Activated CD4-positive, alpha-beta T cell treated with anti-CD3 and anti-CD28 coated beads, Interleukin-2, amount 10 ng/mL, durations not matched to agents 24 days and 14 days (primary cell): ENCODE results near the gene GAGE12C. TPM values are rescaled to one million over a fixed set of nuclear protein-coding genes. Genes with fewer than 3 reads are reported as not detected.
"Not testable (repeated sequence)": the region's sequence is repeated elsewhere in the genome, so short reads cannot be mapped to it uniquely, and the experiment has no call there.

ENCODE experiments used
- DNase-seq: peaks from one replicate; pipeline ENCODE4 v3.0.0; 2022
- H3K27ac Mint-ChIP-seq: one replicate; pipeline ENCODE4 v1.8.0; 2022; ENCODE audit warnings: mild to moderate bottlenecking, mixed read lengths
- H3K27me3 Mint-ChIP-seq: one replicate; pipeline ENCODE4 v1.8.0; 2022; ENCODE audit warnings: mixed read lengths
- H3K36me3 Mint-ChIP-seq: one replicate; pipeline ENCODE4 v1.8.0; 2022; ENCODE audit warnings: low read depth, mild to moderate bottlenecking, mixed read lengths
- H3K4me1 Mint-ChIP-seq: one replicate; pipeline ENCODE4 v1.8.0; 2021; ENCODE audit warnings: mixed read lengths
- H3K4me3 Mint-ChIP-seq: one replicate; pipeline ENCODE4 v1.8.0; 2022; ENCODE audit warnings: mild to moderate bottlenecking, moderate library complexity, mixed read lengths
- H3K9me3 Mint-ChIP-seq: one replicate; pipeline ENCODE4 v1.8.0; 2021; ENCODE audit warnings: mixed read lengths
- intact Hi-C: fragments of 100-400 bp; cut with micrococcal nuclease; formaldehyde crosslinking; loops from one replicate; pipeline ENCODE4 v1.15.1; 2023
- total RNA-seq: library from RNA; stranded (reverse); gene quantifications from 2 replicates; pipeline ENCODE4 v1.2.3, GENCODE V29; 2022

GAGE12C gene
- not detected in 2 replicates for total RNA-seq

- H3K27me3 Mint-ChIP-seq, H3K4me1 Mint-ChIP-seq, H3K36me3 Mint-ChIP-seq, H3K27ac Mint-ChIP-seq, H3K9me3 Mint-ChIP-seq, DNase-seq, intact Hi-C loops, H3K4me3 Mint-ChIP-seq: not testable (repeated sequence)
Observed at GRCh38 chrX:49531877-49532276, at the start of gene GAGE12C. TSS of gene GAGE12C (plus strand) at chrX:49532177. CDS start at chrX:49533332, 1,155 bp downstream.

- H3K27ac Mint-ChIP-seq, H3K4me1 Mint-ChIP-seq, H3K9me3 Mint-ChIP-seq: not testable (repeated sequence)
Observed at GRCh38 chrX:49541433-49541832, 9.5 kb downstream of the GAGE12C start, which contains the start of gene GAGE12D. TSS of gene GAGE12D (plus strand) at chrX:49541733. CDS start at chrX:49542888, 1,155 bp downstream.

GRCh38 chrX:49550989-49551388 is 19.0 kb downstream of the GAGE12C start, which contains the start of gene GAGE12E:
TSS of gene GAGE12E (plus strand) at chrX:49551289. CDS start at chrX:49552444, 1,155 bp downstream.
- H3K27ac Mint-ChIP-seq, H3K4me1 Mint-ChIP-seq, H3K4me3 Mint-ChIP-seq, H3K9me3 Mint-ChIP-seq, DNase-seq, intact Hi-C loops, H3K27me3 Mint-ChIP-seq, H3K36me3 Mint-ChIP-seq: not testable (repeated sequence)

More at GRCh38 chrX:49541433-49541832, 9.5 kb downstream of the GAGE12C start, which contains the start of gene GAGE12D:
- intact Hi-C loops, H3K36me3 Mint-ChIP-seq, DNase-seq, H3K4me3 Mint-ChIP-seq, H3K27me3 Mint-ChIP-seq: not testable (repeated sequence)

- H3K36me3 Mint-ChIP-seq, H3K27me3 Mint-ChIP-seq, DNase-seq, H3K9me3 Mint-ChIP-seq, H3K4me1 Mint-ChIP-seq, intact Hi-C loops, H3K27ac Mint-ChIP-seq, H3K4me3 Mint-ChIP-seq: not testable (repeated sequence)
Observed at GRCh38 chrX:49560542-49560941, 28.6 kb downstream of the GAGE12C start, which contains the start of gene GAGE12F. TSS of gene GAGE12F (plus strand) at chrX:49560842. CDS start at chrX:49561997, 1,155 bp downstream.

GRCh38 chrX:49568728-49569127 is 36.8 kb downstream of the GAGE12C start:
- H3K9me3 Mint-ChIP-seq, H3K4me1 Mint-ChIP-seq, H3K4me3 Mint-ChIP-seq, intact Hi-C loops, H3K27me3 Mint-ChIP-seq, DNase-seq, H3K27ac Mint-ChIP-seq, H3K36me3 Mint-ChIP-seq: not testable (repeated sequence)

GRCh38 chrX:49569152-49569551 is 37.2 kb downstream of the GAGE12C start:
- H3K4me1 Mint-ChIP-seq, H3K9me3 Mint-ChIP-seq, H3K4me3 Mint-ChIP-seq, H3K36me3 Mint-ChIP-seq, DNase-seq, intact Hi-C loops, H3K27me3 Mint-ChIP-seq, H3K27ac Mint-ChIP-seq: not testable (repeated sequence)

GRCh38 chrX:49570100-49570499 is 38.1 kb downstream of the GAGE12C start, which contains the start of gene GAGE12G:
TSS of gene GAGE12G (plus strand) at chrX:49570400. CDS start at chrX:49571555, 1,155 bp downstream.
- DNase-seq, H3K9me3 Mint-ChIP-seq, H3K27ac Mint-ChIP-seq, intact Hi-C loops, H3K4me3 Mint-ChIP-seq, H3K36me3 Mint-ChIP-seq, H3K27me3 Mint-ChIP-seq, H3K4me1 Mint-ChIP-seq: not testable (repeated sequence)

- intact Hi-C loops, DNase-seq, H3K36me3 Mint-ChIP-seq, H3K4me1 Mint-ChIP-seq, H3K9me3 Mint-ChIP-seq, H3K27me3 Mint-ChIP-seq, H3K27ac Mint-ChIP-seq, H3K4me3 Mint-ChIP-seq: not testable (repeated sequence)
Observed at GRCh38 chrX:49579649-49580048, 47.7 kb downstream of the GAGE12C start, which contains the start of gene GAGE12H. TSS of gene GAGE12H (plus strand) at chrX:49579949. CDS start at chrX:49581104, 1,155 bp downstream.

Other genes starting within 250 kb of the GAGE12C start
- gene GAGE10, start 228.5 kb upstream of the GAGE12C start, total RNA-seq, result not detected in 2 replicates
- not detected in 2 replicates for gene GAGE12J, start 210.1 kb upstream of the GAGE12C start, total RNA-seq
- not detected in 2 replicates for gene GAGE13, start 200.6 kb upstream of the GAGE12C start, total RNA-seq
- gene GAGE12D, start 9.6 kb downstream of the GAGE12C start, total RNA-seq, result not detected in 2 replicates
- gene GAGE12E, start 19.1 kb downstream of the GAGE12C start, total RNA-seq, result not detected in 2 replicates
- gene GAGE12F, start 28.7 kb downstream of the GAGE12C start, total RNA-seq, result not detected in 2 replicates
- gene GAGE12G, start 38.2 kb downstream of the GAGE12C start, total RNA-seq, result not detected in 2 replicates
- gene GAGE12H, start 47.8 kb downstream of the GAGE12C start, total RNA-seq, result not detected in 2 replicates
- not detected in 2 replicates for gene GAGE2A, start 57.3 kb downstream of the GAGE12C start, total RNA-seq
- not detected in 2 replicates for gene GAGE1, start 66.8 kb downstream of the GAGE12C start, total RNA-seq
- gene PAGE1, start 163.8 kb downstream of the GAGE12C start, total RNA-seq, result not detected in 2 replicates